Neural crest cell (in vitro differentiated cells): ENCODE data around the gene MTAP. TPM values are rescaled to one million over a fixed set of nuclear protein-coding genes. Genes with fewer than 3 reads are reported as not detected.
A peak's percentile ranks its signal among the peaks of the same experiment; 100 is the strongest.

Experiments used
- DNase-seq: peaks from one replicate; pipeline ENCODE4 v3.0.0; 2021; ENCODE audit warnings: low read depth, mixed read lengths, low spot score
- H3K27ac Mint-ChIP-seq: one replicate; pipeline ENCODE4 v1.8.0; 2021; ENCODE audit warnings: mild to moderate bottlenecking, mixed read lengths; ENCODE audit not compliant: unreplicated experiment
- H3K27me3 Mint-ChIP-seq: 2 replicates; pipeline ENCODE4 v1.8.0; 2021; ENCODE audit warnings: low read depth, mild to moderate bottlenecking, mixed read lengths
- H3K36me3 Mint-ChIP-seq: 2 replicates; pipeline ENCODE4 v1.8.0; 2021; ENCODE audit warnings: low read depth, mild to moderate bottlenecking, mixed read lengths
- H3K4me1 Mint-ChIP-seq: 2 replicates; pipeline ENCODE4 v1.8.0; 2021; ENCODE audit warnings: mixed read lengths
- H3K4me3 Mint-ChIP-seq: one replicate; pipeline ENCODE4 v1.8.0; 2021; ENCODE audit warnings: mild to moderate bottlenecking, mixed read lengths
- H3K9me3 Mint-ChIP-seq: 2 replicates; pipeline ENCODE4 v1.8.0; 2021; ENCODE audit warnings: mixed read lengths
- total RNA-seq: library from RNA; stranded (reverse); gene quantifications from 2 replicates; pipeline ENCODE4 v1.2.1, GENCODE V29; 2021
- TF ChIP-seq, protein P1 (sequence below): fragments of 200-600 bp; sonication (generic); conservative IDR thresholded peaks from 2 replicates; pipeline ENCODE4 v1.5.0; 2021; ENCODE audit warnings: antibody characterized with exemption, mild to moderate bottlenecking

MTAP gene
- total RNA-seq, 1 donor from 2014 or later: 90.1 TPM

GRCh38 chr9:21778304-21778703, 24.1 kb upstream of the MTAP start:
- no peak for DNase-seq
- Mint-ChIP-seq H3K27me3 (no peaks in the 10 kb centered on the region), H3K4me3 (no peak overlapping the region), H3K27ac (no peak overlapping the region), H3K36me3 (no peaks in the 10 kb centered on the region), H3K9me3 (no peaks in the 10 kb centered on the region), H3K4me1 (no peaks in the 10 kb centered on the region)
- TF ChIP-seq, protein P1, sequence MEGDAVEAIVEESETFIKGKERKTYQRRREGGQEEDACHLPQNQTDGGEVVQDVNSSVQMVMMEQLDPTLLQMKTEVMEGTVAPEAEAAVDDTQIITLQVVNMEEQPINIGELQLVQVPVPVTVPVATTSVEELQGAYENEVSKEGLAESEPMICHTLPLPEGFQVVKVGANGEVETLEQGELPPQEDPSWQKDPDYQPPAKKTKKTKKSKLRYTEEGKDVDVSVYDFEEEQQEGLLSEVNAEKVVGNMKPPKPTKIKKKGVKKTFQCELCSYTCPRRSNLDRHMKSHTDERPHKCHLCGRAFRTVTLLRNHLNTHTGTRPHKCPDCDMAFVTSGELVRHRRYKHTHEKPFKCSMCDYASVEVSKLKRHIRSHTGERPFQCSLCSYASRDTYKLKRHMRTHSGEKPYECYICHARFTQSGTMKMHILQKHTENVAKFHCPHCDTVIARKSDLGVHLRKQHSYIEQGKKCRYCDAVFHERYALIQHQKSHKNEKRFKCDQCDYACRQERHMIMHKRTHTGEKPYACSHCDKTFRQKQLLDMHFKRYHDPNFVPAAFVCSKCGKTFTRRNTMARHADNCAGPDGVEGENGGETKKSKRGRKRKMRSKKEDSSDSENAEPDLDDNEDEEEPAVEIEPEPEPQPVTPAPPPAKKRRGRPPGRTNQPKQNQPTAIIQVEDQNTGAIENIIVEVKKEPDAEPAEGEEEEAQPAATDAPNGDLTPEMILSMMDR: no peak

GRCh38 chr9:21779397-21779796, 23.0 kb upstream of the MTAP start:
- no peaks in the 10 kb centered on the region for H3K4me1 Mint-ChIP-seq
- DNase-seq: no peak
- H3K9me3 Mint-ChIP-seq: no peaks in the 10 kb centered on the region
- no peaks in the 10 kb centered on the region for H3K27me3 Mint-ChIP-seq
- H3K27ac Mint-ChIP-seq: no peak overlapping the region
- no peaks in the 10 kb centered on the region for H3K36me3 Mint-ChIP-seq
- TF ChIP-seq, protein P1: no peak
- H3K4me3 Mint-ChIP-seq: no peak overlapping the region

DNA sequence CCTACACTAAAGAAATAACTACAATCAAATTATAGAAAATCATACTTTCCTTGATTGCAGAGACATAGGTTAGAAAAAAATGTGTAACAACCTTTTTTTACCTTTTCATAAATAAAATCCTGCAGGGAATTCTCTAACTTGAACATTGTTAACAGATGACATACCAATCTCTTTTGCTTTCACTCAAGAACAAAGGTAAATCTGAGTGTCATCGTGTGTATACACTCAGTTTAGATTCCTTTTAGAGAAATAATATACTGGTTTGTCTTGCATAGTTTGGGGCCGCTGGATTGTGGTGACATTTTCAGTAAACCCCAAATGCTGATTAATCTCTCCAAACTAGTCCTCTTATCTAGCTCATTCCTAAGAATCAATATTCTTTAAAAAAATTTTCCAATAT, 20.8 kb upstream of the MTAP start:
- Mint-ChIP-seq H3K27me3 (no peaks in the 10 kb centered on the region), H3K4me3 (no peak overlapping the region), H3K4me1 (no peaks in the 10 kb centered on the region), H3K9me3 (no peaks in the 10 kb centered on the region), H3K27ac (no peak overlapping the region), H3K36me3 (no peaks in the 10 kb centered on the region)
- TF ChIP-seq, protein P1: no peak
- DNase-seq: no peak

DNA sequence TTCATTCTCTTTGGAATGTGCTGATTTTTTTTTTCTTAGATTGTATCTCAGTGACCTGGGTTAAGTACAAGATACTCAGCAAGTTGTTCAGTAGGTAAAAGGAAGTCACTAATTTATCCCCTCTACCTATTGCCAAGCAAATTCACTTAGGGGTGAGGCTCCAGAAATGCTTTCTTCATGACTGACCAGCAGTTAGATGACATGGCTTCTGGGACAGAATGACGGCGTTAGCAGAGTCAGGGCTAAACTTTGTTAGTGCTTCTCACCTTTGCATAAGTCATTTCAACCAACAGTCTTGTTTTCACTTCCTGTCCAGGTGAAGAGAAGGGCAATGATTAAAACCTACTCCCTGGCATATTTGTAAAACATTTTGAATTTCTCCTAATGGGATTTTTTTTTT, 20.2 kb upstream of the MTAP start:
- TF ChIP-seq, protein P1: no peak
- no peaks in the 10 kb centered on the region for H3K4me1 Mint-ChIP-seq
- H3K27ac Mint-ChIP-seq: no peak overlapping the region
- no peak for DNase-seq
- H3K9me3 Mint-ChIP-seq: no peaks in the 10 kb centered on the region
- H3K27me3 Mint-ChIP-seq: no peaks in the 10 kb centered on the region
- no peak overlapping the region for H3K4me3 Mint-ChIP-seq
- no peaks in the 10 kb centered on the region for H3K36me3 Mint-ChIP-seq

DNA sequence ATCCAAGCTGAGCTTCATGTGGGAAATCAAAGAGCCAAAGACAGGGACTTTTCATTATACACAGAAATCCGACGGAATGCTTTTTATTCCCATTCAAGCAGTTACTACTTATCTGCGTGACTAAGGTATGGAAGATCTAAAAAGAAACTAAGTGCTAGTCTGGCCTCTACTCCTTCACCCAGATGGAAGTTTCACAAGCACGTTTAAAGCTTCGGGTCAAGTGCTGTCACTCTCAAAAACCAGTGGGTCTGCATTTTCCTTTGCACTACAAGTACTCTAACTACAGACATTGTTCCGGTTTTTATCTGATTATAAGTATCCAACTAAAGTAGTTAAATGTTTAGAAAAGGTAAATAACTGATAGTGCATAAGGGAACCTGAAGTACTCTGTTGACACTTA, 13.7 kb upstream of the MTAP start:
- Mint-ChIP-seq H3K36me3 (no peaks in the 10 kb centered on the region), H3K4me3 (no peak overlapping the region), H3K27me3 (peaks cover 7% of the 10 kb centered on the region), H3K27ac (no peak overlapping the region), H3K9me3 (no peaks in the 10 kb centered on the region), H3K4me1 (no peaks in the 10 kb centered on the region)
- TF ChIP-seq, protein P1: no peak
- DNase-seq: no peak

DNA sequence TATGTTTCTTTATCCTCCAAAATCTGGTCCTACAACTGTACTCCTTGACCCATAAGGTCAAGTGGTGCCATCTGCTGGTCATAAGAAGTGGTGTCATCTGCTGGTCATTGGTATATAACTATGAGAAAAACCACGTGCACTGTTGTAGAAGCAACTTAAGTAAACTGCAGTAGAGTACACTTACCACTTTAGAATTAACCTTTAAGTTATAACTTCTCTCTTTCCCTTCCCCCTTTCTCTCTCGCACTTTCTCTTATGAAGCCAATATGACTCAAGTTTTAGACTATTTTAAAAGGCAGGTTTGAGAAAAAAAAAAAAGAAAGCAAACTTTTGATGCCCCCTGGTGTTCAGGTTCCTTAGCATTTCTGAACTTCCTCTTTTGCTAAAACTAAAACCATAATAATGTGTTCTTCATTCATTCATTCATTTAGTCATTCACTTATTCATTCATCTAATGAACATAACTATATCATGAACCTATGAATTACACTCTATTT, 12.8 kb upstream of the MTAP start:
- H3K4me3 Mint-ChIP-seq: peak overlapping the region; percentile 54
- no peaks in the 10 kb centered on the region for H3K9me3 Mint-ChIP-seq
- peak overlapping the region; percentile 14 for H3K27ac Mint-ChIP-seq
- no peaks in the 10 kb centered on the region for H3K36me3 Mint-ChIP-seq
- peak; percentile 16 for DNase-seq
- TF ChIP-seq, protein P1: peak; percentile 96
- peaks cover 7% of the 10 kb centered on the region for H3K27me3 Mint-ChIP-seq
- no peaks in the 10 kb centered on the region for H3K4me1 Mint-ChIP-seq
